ENCODE data around the gene ERBB4. TPM values are rescaled to one million over a fixed set of nuclear protein-coding genes. Genes with fewer than 3 reads are reported as not detected.

ERBB4 gene
- polyA plus RNA-seq, 1 of the 3 experiments (the other 2 are of a cell fraction) = 0.05 TPM

DNA sequence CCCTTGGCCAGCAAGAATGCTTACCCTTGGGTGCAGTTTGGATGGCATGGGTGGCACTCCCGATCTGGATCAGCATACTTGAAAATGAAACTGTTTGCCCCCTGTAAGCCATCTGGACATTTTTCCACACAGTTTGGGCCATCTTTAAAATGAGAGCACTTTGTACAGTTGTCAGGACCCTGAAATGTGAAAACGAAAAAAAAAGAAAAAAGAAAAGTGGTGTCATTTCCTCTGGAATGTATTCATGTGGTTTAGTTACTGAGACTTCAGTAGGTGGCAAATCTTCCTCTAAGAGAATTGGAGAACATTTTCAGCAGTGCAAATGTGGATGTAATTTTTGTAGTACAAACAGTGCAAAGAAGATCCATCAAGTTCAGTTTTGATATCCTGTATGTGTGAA is 873.3 kb downstream of the ERBB4 start:
- WGBS (ENCODE audit: low lambda C conversion rate) = 40% methylated on average over 2 of the region's 2 CpGs
- no peak overlapping the region for H2AFZ ChIP-seq (ENCODE audit: low read depth)
- no peaks in the 10 kb centered on the region for H3K36me3 ChIP-seq (replicated peaks in 1 of 2; ENCODE audit: control insufficient read depth in 1 of 2, insufficient read depth in 2 of 2, low read length in 1 of 2)
- H3F3A ChIP-seq (replicated peaks; ENCODE audit: insufficient read depth) = no peaks in the 10 kb centered on the region
- no peaks in the 10 kb centered on the region; a peak in 1 of 4 replicates for H3K4me1 ChIP-seq (ENCODE audit: control insufficient read depth in 1 of 2, insufficient read depth in 2 of 2, low read depth in 1 of 2, low read length in 1 of 2)
- no peaks in the 10 kb centered on the region for H3K79me2 ChIP-seq (ENCODE audit: insufficient read depth)
- H3K4me3 ChIP-seq (ENCODE audit: low read depth in 2 of 2, low read length in 1 of 2) = no peak overlapping the region
- ChIA-PET POLR2A (no interaction called here), CTCF (no interaction called here)
- no peak overlapping the region for H3K4me2 ChIP-seq
- DNase-seq = no peak
- H3K9me2 ChIP-seq = no peaks in the 10 kb centered on the region
- H3K9ac ChIP-seq = no peak overlapping the region
- H4K20me1 ChIP-seq (ENCODE audit: insufficient read depth) = no peaks in the 10 kb centered on the region
- H3K27me3 ChIP-seq (ENCODE audit: insufficient read depth) = no peaks in the 10 kb centered on the region
- H3K9me3 ChIP-seq = no peaks in the 10 kb centered on the region
- H3K27ac ChIP-seq (ENCODE audit: low read depth in 2 of 2, low read length in 1 of 2) = no peak overlapping the region
- TF ChIP-seq CTCF (IDR thresholded peaks at IDR 0.05) (no peak), RCOR1 (IDR thresholded peaks at IDR 0.05; ENCODE audit: low read length) (no peak), FOXJ3 (CRISPR knock-in tag; IDR thresholded peaks at IDR 0.05) (no peak), SMC3 (IDR thresholded peaks at IDR 0.05; ENCODE audit: low read depth, low read length) (no peak)
- TF ChIP-seq, protein P1, sequence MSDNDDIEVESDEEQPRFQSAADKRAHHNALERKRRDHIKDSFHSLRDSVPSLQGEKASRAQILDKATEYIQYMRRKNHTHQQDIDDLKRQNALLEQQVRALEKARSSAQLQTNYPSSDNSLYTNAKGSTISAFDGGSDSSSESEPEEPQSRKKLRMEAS (IDR thresholded peaks at IDR 0.05; ENCODE audit: low read depth) = no peak

DNA sequence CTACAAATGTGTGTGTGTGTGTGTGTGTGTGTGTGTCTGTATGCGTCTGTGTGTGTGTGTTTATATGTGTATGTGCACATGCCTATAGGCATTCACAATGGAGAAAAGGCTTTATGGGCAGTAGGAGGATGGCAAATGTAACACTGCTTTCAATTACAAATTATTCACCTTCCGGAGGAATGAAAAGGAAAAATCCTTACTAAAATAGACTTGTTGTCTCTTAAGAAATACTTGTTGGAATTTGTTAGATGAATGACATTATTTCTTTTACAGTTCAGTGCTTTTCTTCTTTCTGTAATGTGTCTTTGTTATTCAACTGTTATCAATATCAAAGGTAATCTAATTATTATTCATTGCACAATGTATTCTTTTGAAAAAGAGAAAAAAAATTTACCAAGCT is 874.3 kb downstream of the ERBB4 start:
- ChIA-PET POLR2A (interaction anchor here (0.5 kb wide), 1 partner anchor 35 kb away, joined by 3 read pairs; no protein-coding TSS in a partner anchor), CTCF (no interaction called here)
- H3K4me3 ChIP-seq (ENCODE audit: low read depth in 2 of 2, low read length in 1 of 2) = no peak overlapping the region
- H3K4me1 ChIP-seq (ENCODE audit: control insufficient read depth in 1 of 2, insufficient read depth in 2 of 2, low read depth in 1 of 2, low read length in 1 of 2) = no peaks in the 10 kb centered on the region; a peak in 1 of 4 replicates
- no peak overlapping the region for H2AFZ ChIP-seq (ENCODE audit: low read depth)
- no peak overlapping the region for H3K27ac ChIP-seq (ENCODE audit: low read depth in 2 of 2, low read length in 1 of 2)
- H4K20me1 ChIP-seq (ENCODE audit: insufficient read depth) = no peaks in the 10 kb centered on the region
- H3K9me3 ChIP-seq = no peaks in the 10 kb centered on the region
- TF ChIP-seq FOXM1 (IDR thresholded peaks at IDR 0.05; ENCODE audit: low read depth) (no peak), ELF1 (IDR thresholded peaks at IDR 0.05) (no peak), TCF12 (IDR thresholded peaks at IDR 0.05) (no peak), NRF1 (IDR thresholded peaks at IDR 0.05; ENCODE audit: low read depth, low read length) (no peak), GABPA (IDR thresholded peaks at IDR 0.05; ENCODE audit: low read depth) (no peak), CTCF (IDR thresholded peaks at IDR 0.05) (no peak), FOXJ3 (CRISPR knock-in tag; IDR thresholded peaks at IDR 0.05) (no peak), SMC3 (IDR thresholded peaks at IDR 0.05; ENCODE audit: low read depth, low read length) (no peak), RCOR1 (IDR thresholded peaks at IDR 0.05; ENCODE audit: low read length) (no peak), RXRA (IDR thresholded peaks at IDR 0.05; ENCODE audit: borderline replicate concordance, low read depth) (no peak), EZH2phosphoT487 (IDR thresholded peaks at IDR 0.05; ENCODE audit: borderline replicate concordance, low read depth) (no peak), RFX5 (IDR thresholded peaks at IDR 0.05; ENCODE audit: low read length) (no peak)
- TF ChIP-seq, protein P2, sequence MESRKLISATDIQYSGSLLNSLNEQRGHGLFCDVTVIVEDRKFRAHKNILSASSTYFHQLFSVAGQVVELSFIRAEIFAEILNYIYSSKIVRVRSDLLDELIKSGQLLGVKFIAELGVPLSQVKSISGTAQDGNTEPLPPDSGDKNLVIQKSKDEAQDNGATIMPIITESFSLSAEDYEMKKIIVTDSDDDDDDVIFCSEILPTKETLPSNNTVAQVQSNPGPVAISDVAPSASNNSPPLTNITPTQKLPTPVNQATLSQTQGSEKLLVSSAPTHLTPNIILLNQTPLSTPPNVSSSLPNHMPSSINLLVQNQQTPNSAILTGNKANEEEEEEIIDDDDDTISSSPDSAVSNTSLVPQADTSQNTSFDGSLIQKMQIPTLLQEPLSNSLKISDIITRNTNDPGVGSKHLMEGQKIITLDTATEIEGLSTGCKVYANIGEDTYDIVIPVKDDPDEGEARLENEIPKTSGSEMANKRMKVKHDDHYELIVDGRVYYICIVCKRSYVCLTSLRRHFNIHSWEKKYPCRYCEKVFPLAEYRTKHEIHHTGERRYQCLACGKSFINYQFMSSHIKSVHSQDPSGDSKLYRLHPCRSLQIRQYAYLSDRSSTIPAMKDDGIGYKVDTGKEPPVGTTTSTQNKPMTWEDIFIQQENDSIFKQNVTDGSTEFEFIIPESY (IDR thresholded peaks at IDR 0.05; ENCODE audit: borderline replicate concordance, low read depth) = no peak
- no peaks in the 10 kb centered on the region for H3K79me2 ChIP-seq (ENCODE audit: insufficient read depth)
- H3K4me2 ChIP-seq = no peak overlapping the region
- H3K9me2 ChIP-seq = no peaks in the 10 kb centered on the region
- WGBS (ENCODE audit: low lambda C conversion rate) = 59% methylated on average over 2 of the region's 2 CpGs
- DNase-seq = no peak
- no peaks in the 10 kb centered on the region for H3K27me3 ChIP-seq (ENCODE audit: insufficient read depth)
- H3K36me3 ChIP-seq (replicated peaks in 1 of 2; ENCODE audit: control insufficient read depth in 1 of 2, insufficient read depth in 2 of 2, low read length in 1 of 2) = no peaks in the 10 kb centered on the region
- no peak overlapping the region for H3K9ac ChIP-seq
- no peaks in the 10 kb centered on the region for H3F3A ChIP-seq (replicated peaks; ENCODE audit: insufficient read depth)

Measured in SK-N-SH (cell line).